CD4-positive, CD25-positive, alpha-beta regulatory T cell (primary cell): ENCODE measurements around the gene CREB5. TPM values are rescaled to one million over a fixed set of nuclear protein-coding genes. Genes with fewer than 3 reads are reported as not detected.

Source experiments
- ATAC-seq, 2 donors: fragments of 150-1000 bp; cut with Tn5 transposase; one replicate each; pipeline ENCODE4 v1.10.0; 2021; ENCODE audit warnings: low read depth in 2 of 2, moderate number of reproducible peaks in 2 of 2, moderate library complexity in 1 of 2
- DNase-seq, 3 donors: peaks; one replicate each; pipeline versions ENCODE4 v3.0.0 to v3.0.0-alpha.2; 2012 to 2022; ENCODE audit warnings: mixed read lengths in 1 of 3
- H3K27ac ChIP-seq: one replicate; pipeline ENCODE4 v1.7.0; 2013; ENCODE audit warnings: mild to moderate bottlenecking, low read length; ENCODE audit not compliant: insufficient read depth, poor library complexity, severe bottlenecking
- H3K27me3 ChIP-seq: one replicate; pipeline ENCODE4 v1.7.0; 2013; ENCODE audit warnings: low read length; ENCODE audit not compliant: control insufficient read depth, insufficient read depth
- H3K36me3 ChIP-seq: one replicate; pipeline ENCODE4 v1.7.0; 2013; ENCODE audit warnings: mild to moderate bottlenecking, low read length, moderate library complexity; ENCODE audit not compliant: control insufficient read depth, insufficient read depth
- H3K4me1 ChIP-seq: 2 replicates; pipeline ENCODE4 v1.7.0; 2013; ENCODE audit warnings: mild to moderate bottlenecking, low read length; ENCODE audit not compliant: insufficient read depth, control insufficient read depth, poor library complexity, severe bottlenecking
- H3K4me3 ChIP-seq: one replicate; pipeline ENCODE4 v1.7.0; 2013; ENCODE audit warnings: low read depth, mild to moderate bottlenecking, low read length, moderate library complexity
- H3K9me3 ChIP-seq, 2 experiments: 1 replicate in 1 of 2; 2 replicates in 1 of 2; pipeline ENCODE4 v1.7.0; 2013; ENCODE audit warnings: low read length in 2 of 2, mild to moderate bottlenecking in 1 of 2, moderate library complexity in 1 of 2; ENCODE audit not compliant: control insufficient read depth in 2 of 2
- H3K27ac Mint-ChIP-seq, 3 donors: one replicate each; pipeline ENCODE4 v1.8.0; 2020 to 2022; ENCODE audit warnings: mild to moderate bottlenecking in 3 of 3, mixed read lengths in 3 of 3, moderate library complexity in 2 of 3
- H3K27me3 Mint-ChIP-seq: one replicate; pipeline ENCODE4 v1.8.0; 2022; ENCODE audit warnings: mild to moderate bottlenecking, mixed read lengths
- H3K36me3 Mint-ChIP-seq: one replicate; pipeline ENCODE4 v1.8.0; 2020; ENCODE audit warnings: mixed read lengths
- H3K4me1 Mint-ChIP-seq, 4 donors: one replicate each; pipeline ENCODE4 v1.8.0; 2020 to 2022; ENCODE audit warnings: mixed read lengths in 4 of 4, mild to moderate bottlenecking in 1 of 4
- H3K4me3 Mint-ChIP-seq, 4 donors: one replicate each; pipeline ENCODE4 v1.8.0; 2020 to 2022; ENCODE audit warnings: mild to moderate bottlenecking in 4 of 4, mixed read lengths in 4 of 4, moderate library complexity in 3 of 4
- H3K9me3 Mint-ChIP-seq, 7 donors: one replicate each; pipeline ENCODE4 v1.8.0; 2020 to 2022; ENCODE audit warnings: mixed read lengths in 7 of 7, mild to moderate bottlenecking in 3 of 7, moderate library complexity in 2 of 7
- polyA plus RNA-seq, 4 donors: library from polyadenylated mRNA; unstranded; fragments of 300-500 nt; fragmentation: Illumina TruSeq; gene quantifications; one replicate each; pipeline ENCODE4 v1.2.3, GENCODE V29; 2021
- total RNA-seq: library from RNA; stranded (reverse); gene quantifications from one replicate; pipeline ENCODE4 v1.2.3, GENCODE V29; 2022

Gene CREB5
- total and polyA plus RNA-seq, 5 donors from 2014 or later, result 1.3 TPM; not detected in 4

DNA sequence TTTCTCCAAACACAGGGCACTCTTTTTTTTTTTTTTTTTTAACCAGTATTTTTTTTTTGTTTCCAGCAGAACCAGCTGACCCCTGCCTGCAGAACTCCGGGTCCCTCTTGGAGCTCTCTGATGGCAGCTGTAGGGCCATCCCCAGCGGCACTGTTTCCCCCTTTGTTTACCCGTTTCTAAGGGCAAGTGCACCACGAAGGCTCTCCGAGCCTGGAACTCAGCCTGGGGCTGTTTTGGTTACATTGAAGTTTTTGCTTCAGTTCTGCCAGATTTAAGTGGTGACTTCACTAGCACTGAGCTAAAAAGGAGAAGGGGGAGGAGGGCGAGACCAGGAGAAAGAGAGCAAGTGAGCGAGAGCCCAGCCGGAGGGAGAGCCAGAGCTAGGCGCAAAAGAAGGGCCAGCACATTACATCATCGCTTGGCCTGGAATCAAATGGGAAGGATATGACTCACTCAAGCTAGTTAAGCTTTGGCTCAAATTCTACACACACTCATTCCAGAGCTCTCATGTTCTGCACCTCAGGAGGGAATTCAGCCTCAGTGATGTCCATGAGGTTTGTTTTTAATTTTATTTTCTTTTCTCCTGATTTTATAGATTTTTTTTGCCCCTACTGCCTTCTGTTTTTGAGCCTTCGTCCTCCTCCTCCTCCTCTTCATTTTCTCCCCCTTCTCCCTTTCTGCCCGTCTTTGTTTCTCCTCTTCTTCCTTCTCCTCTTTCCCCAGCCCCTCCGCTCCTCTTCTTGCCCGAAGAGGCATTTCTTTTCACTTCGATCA lies 273.5 kb downstream of the CREB5 start:
- Histone ChIP-seq H3K9me3 (no peaks in the 10 kb centered on the region), H3K27ac (no peak overlapping the region), H3K4me3 (no peak overlapping the region), H3K36me3 (no peaks in the 10 kb centered on the region), H3K4me1 (no peaks in the 10 kb centered on the region), H3K27me3 (peaks cover 15% of the 10 kb centered on the region)
- H3K4me3 Mint-ChIP-seq, result no peak overlapping the region
- no peaks in the 10 kb centered on the region for H3K36me3 Mint-ChIP-seq
- no peaks in the 10 kb centered on the region for H3K9me3 Mint-ChIP-seq
- no peak for DNase-seq
- no peak overlapping the region for H3K27ac Mint-ChIP-seq
- no peaks in the 10 kb centered on the region for H3K27me3 Mint-ChIP-seq
- ATAC-seq, result peak in 1 of 2 donors; percentile 11
- peaks cover 0 to 2% (median 0%) of the 10 kb centered on the region in 4 donors for H3K4me1 Mint-ChIP-seq

DNA sequence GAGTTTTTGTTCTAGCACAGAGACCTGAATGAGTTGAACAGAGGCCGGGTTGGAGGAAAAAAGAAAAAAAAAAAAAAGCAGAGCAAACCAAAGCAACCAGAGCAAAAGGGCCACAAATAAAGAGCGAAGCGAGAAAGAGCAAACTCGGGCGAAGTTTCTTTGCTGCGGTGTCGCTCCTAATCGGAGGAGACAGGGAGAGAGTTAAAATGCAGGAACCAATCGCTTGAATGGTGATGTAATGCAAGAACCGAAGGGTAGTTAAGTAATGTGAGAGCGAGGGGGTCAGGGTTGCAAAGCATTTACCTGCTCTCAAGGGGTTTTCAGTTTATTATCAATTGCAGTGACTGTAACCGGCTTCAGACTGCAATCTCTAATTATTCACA lies 274.1 kb downstream of the CREB5 start:
- no peak for ATAC-seq
- H3K4me3 Mint-ChIP-seq, result no peak overlapping the region
- no peaks in the 10 kb centered on the region for H3K27me3 Mint-ChIP-seq
- no peaks in the 10 kb centered on the region for H3K4me1 ChIP-seq
- H3K36me3 ChIP-seq, result no peaks in the 10 kb centered on the region
- H3K27ac ChIP-seq, result no peak overlapping the region
- DNase-seq, result no peak
- no peaks in the 10 kb centered on the region for H3K9me3 Mint-ChIP-seq
- H3K4me3 ChIP-seq, result no peak overlapping the region
- no peak overlapping the region for H3K27ac Mint-ChIP-seq
- no peaks in the 10 kb centered on the region for H3K36me3 Mint-ChIP-seq
- no peaks in the 10 kb centered on the region for H3K9me3 ChIP-seq
- peaks cover 15% of the 10 kb centered on the region for H3K27me3 ChIP-seq
- peaks cover 0 to 2% (median 0%) of the 10 kb centered on the region in 4 donors for H3K4me1 Mint-ChIP-seq

DNA sequence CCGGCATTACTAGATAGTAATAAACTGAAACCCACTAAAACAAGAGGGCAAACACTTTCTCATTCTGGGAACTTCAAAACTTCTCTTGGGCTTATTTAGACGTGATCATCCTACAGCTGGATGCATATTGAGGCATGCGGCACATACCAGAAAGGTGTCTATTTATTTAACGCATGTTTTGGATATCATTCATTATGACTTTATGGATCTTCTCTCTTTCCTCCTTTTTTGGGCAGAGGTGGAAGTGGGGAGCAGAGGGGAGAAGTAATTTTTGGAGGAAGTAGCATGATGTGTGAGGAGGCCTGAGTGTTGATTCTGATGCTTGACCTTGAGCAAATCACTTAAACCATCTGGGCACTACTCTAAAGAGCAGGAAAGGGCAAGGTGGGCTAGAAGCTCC lies 275.2 kb downstream of the CREB5 start:
- Histone ChIP-seq H3K36me3 (no peaks in the 10 kb centered on the region), H3K27ac (no peak overlapping the region), H3K9me3 (no peaks in the 10 kb centered on the region), H3K4me3 (no peak overlapping the region), H3K27me3 (peaks cover 15% of the 10 kb centered on the region), H3K4me1 (no peaks in the 10 kb centered on the region)
- H3K4me3 Mint-ChIP-seq, result no peak overlapping the region
- ATAC-seq (peak in 1 of 2 donors; percentile 18), DNase-seq (no peak)
- H3K27me3 Mint-ChIP-seq, result no peaks in the 10 kb centered on the region
- H3K9me3 Mint-ChIP-seq, result no peaks in the 10 kb centered on the region
- no peak overlapping the region for H3K27ac Mint-ChIP-seq
- no peaks in the 10 kb centered on the region for H3K36me3 Mint-ChIP-seq
- peaks cover 0 to 2% (median 0%) of the 10 kb centered on the region in 4 donors for H3K4me1 Mint-ChIP-seq

DNA sequence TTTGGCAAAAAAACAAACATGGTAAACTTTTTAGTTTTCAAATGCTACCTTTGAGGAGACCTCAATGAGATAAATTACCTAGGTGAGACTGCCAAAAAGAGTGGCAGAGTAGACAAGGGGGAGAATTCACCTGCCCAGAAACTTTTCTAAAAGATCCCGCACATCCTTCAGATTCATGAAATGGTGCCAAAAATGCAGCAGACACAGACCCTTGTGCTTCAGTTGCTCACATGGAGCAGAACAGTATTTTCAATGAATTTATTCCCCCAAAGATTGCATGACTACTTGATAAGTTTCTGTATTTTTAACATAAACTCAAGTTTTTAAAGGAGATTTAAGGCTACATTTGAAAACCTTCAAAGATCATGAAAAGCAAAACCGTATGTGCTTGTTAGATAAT lies 275.9 kb downstream of the CREB5 start:
- H3K4me3 Mint-ChIP-seq, result no peak overlapping the region
- H3K9me3 ChIP-seq, result no peaks in the 10 kb centered on the region
- H3K36me3 Mint-ChIP-seq, result no peaks in the 10 kb centered on the region
- no peaks in the 10 kb centered on the region for H3K9me3 Mint-ChIP-seq
- no peak overlapping the region for H3K27ac ChIP-seq
- peaks cover 15% of the 10 kb centered on the region for H3K27me3 ChIP-seq
- no peak overlapping the region for H3K4me3 ChIP-seq
- H3K27ac Mint-ChIP-seq, result no peak overlapping the region
- ATAC-seq (no peak), DNase-seq (no peak)
- H3K27me3 Mint-ChIP-seq, result peaks cover 4% of the 10 kb centered on the region
- H3K4me1 Mint-ChIP-seq, result peaks cover 0 to 2% (median 0%) of the 10 kb centered on the region in 4 donors
- no peaks in the 10 kb centered on the region for H3K4me1 ChIP-seq
- H3K36me3 ChIP-seq, result no peaks in the 10 kb centered on the region

DNA sequence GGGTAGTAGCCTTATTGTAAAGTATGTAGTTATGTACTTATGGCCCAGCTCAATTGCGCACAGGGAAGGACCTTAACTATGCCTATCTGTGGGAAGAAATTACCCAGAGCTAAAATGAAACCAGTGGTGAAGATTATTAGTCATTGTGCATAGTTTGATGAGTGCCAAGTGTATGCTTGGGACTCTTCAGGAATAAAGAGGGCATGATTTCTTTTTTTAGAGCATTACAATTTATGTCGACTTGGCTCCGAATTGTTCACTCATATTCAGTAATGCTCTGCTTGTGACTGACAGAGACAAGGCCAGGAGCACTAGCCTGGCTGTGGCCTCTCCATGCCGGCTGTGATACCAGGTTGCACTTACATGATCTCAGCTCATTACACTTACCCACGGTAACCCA lies 276.3 kb downstream of the CREB5 start:
- peaks cover 4% of the 10 kb centered on the region for H3K27me3 Mint-ChIP-seq
- ATAC-seq, result no peak
- Histone ChIP-seq H3K36me3 (no peaks in the 10 kb centered on the region), H3K4me3 (no peak overlapping the region), H3K27me3 (peaks cover 15% of the 10 kb centered on the region), H3K9me3 (no peaks in the 10 kb centered on the region), H3K27ac (no peak overlapping the region), H3K4me1 (no peaks in the 10 kb centered on the region)
- H3K4me3 Mint-ChIP-seq, result no peak overlapping the region
- no peak for DNase-seq
- no peak overlapping the region for H3K27ac Mint-ChIP-seq
- peaks cover 0 to 2% (median 0%) of the 10 kb centered on the region in 4 donors for H3K4me1 Mint-ChIP-seq
- no peaks in the 10 kb centered on the region for H3K36me3 Mint-ChIP-seq
- H3K9me3 Mint-ChIP-seq, result no peaks in the 10 kb centered on the region

DNA sequence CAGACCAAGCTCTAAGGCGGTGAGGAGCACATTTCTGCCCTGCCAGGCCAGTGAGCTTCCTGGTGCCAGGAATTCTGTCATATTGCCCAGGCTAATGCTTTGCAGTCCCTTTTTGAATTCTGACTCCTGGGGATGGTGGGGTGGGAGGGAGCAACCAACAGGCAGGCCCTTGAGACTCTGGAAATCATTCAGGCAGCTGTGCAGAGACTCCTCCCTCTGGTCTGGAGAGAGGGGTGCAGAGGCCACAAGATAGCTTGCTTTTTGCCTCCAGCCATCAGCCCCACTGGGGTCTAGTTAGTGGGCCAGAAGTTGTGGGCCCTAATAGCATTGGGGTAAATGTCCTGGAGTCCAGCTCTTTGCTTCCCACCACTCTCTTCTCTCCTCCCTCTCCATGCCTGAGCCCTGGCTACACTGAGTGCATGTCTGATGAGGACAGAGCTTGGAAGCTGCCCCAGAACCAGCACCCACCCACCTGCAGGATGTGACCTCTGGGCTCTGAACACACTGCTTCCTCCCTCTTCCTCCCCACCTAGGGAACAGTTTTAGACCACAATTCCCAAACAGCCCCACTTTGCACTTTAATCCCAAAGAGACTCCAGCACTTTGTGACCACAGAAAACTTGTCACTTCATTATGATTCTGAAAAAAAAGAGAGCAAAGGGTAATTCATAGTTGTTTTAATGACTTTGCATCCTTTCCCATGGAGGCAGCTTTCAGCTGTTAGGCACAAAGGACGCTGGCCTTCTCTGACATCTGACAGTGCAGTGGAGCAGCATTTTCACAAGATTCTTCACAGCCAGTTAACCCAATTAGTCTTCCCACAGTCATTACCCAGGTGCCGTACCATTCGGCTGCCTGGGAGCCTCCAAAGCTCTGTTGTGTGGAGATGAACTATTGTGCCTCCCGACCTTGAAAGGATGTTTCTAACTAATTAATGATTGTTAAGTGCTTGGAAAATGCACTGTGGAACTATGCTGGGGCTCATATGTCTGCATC lies 283.3 kb downstream of the CREB5 start:
- H3K4me1 ChIP-seq, result no peaks in the 10 kb centered on the region
- H3K4me3 ChIP-seq, result no peak overlapping the region
- no peaks in the 10 kb centered on the region for H3K4me1 Mint-ChIP-seq
- ATAC-seq (no peak), DNase-seq (no peak)
- H3K36me3 ChIP-seq, result no peaks in the 10 kb centered on the region
- no peak overlapping the region for H3K27ac ChIP-seq
- H3K27me3 ChIP-seq, result no peaks in the 10 kb centered on the region
- peak overlapping the region in 1 of 3 donors; percentile 83 for H3K27ac Mint-ChIP-seq
- peaks cover 8% of the 10 kb centered on the region for H3K27me3 Mint-ChIP-seq
- H3K4me3 Mint-ChIP-seq, result no peak overlapping the region
- H3K9me3 Mint-ChIP-seq, result no peaks in the 10 kb centered on the region
- no peaks in the 10 kb centered on the region for H3K9me3 ChIP-seq
- no peaks in the 10 kb centered on the region for H3K36me3 Mint-ChIP-seq

DNA sequence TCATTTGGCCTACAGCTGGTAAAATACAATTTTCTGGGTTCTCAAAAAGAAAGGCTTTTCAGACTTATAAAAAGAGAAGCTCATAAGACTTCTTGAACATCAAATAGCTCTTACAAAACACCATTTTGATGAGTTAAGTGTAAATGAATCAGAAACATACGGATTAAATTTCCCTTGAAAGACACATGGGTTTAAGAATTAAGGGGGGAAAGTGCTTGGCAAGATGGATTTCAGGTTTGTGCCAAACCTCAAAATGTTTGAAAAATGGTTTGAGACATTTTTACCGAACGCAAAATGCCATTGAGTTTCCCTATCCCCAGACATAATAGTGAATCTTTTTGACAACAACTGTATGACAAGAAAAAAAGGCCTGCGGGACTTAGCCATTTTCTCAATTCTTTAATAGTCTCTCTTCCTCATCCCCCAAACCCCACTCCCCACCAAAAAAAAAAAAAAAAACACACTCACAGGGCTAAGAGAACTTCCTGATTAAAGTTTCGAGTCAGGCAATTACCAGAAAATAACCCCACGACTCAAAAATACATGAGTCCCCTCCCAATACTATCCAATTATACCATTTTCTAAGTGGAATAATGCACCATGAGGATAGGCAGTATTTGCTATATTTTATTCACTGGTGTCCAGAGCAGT lies 285.7 kb downstream of the CREB5 start:
- peaks cover 5% of the 10 kb centered on the region for H3K27me3 Mint-ChIP-seq
- Histone ChIP-seq H3K27ac (no peak overlapping the region), H3K27me3 (no peaks in the 10 kb centered on the region), H3K36me3 (no peaks in the 10 kb centered on the region), H3K4me1 (no peaks in the 10 kb centered on the region), H3K9me3 (no peaks in the 10 kb centered on the region), H3K4me3 (no peak overlapping the region)
- H3K4me3 Mint-ChIP-seq, result no peak overlapping the region
- no peak for DNase-seq
- no peaks in the 10 kb centered on the region for H3K4me1 Mint-ChIP-seq
- H3K36me3 Mint-ChIP-seq, result no peaks in the 10 kb centered on the region
- ATAC-seq, result no peak
- H3K9me3 Mint-ChIP-seq, result peaks cover 0 to 5% (median 0%) of the 10 kb centered on the region in 7 donors
- no peak overlapping the region for H3K27ac Mint-ChIP-seq
